ENCODE results near the gene CPNE9. TPM values are rescaled to one million over a fixed set of nuclear protein-coding genes. Genes with fewer than 3 reads are reported as not detected.

Gene CPNE9
- total RNA-seq, 6 donors from 2014 or later, result 0.20 to 0.39 (median 0.30) TPM; not detected in 3

DNA sequence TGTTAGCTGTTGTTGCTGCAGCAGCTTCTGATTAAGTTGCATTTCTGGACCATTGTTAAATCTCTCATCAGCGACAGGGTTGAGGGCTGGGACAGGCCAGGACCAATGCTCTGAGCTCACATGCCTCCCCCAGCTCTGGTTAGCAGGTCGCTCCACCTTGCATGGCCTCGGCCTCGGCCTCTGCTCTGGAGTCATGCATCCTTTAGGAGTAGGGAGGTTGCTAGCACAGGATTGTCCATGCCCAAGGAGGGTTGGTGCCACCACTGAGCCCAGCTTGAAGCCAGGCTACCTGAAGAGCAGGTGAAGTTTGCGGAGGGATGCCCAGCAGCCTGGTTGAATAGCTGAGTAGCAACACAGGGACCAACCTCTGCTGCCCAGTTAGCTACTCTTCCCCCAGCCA, 11.2 kb upstream of the CPNE9 start:
- ATAC-seq (ENCODE audit: low FRiP score in 2 of 2) (no peak), DNase-seq (no peak)
- no peak overlapping the region for H3K27ac ChIP-seq
- H3K36me3 ChIP-seq, result peaks cover 37 to 100% (median 97%) of the 10 kb centered on the region in 4 donors
- 98 to 100% methylated on average over 1 to 5 of the region's 5 CpGs for WGBS, 2 donors
- no peaks in the 10 kb centered on the region for H3K4me1 ChIP-seq
- no peak overlapping the region for H3K4me3 ChIP-seq
- TF ChIP-seq, protein P1, sequence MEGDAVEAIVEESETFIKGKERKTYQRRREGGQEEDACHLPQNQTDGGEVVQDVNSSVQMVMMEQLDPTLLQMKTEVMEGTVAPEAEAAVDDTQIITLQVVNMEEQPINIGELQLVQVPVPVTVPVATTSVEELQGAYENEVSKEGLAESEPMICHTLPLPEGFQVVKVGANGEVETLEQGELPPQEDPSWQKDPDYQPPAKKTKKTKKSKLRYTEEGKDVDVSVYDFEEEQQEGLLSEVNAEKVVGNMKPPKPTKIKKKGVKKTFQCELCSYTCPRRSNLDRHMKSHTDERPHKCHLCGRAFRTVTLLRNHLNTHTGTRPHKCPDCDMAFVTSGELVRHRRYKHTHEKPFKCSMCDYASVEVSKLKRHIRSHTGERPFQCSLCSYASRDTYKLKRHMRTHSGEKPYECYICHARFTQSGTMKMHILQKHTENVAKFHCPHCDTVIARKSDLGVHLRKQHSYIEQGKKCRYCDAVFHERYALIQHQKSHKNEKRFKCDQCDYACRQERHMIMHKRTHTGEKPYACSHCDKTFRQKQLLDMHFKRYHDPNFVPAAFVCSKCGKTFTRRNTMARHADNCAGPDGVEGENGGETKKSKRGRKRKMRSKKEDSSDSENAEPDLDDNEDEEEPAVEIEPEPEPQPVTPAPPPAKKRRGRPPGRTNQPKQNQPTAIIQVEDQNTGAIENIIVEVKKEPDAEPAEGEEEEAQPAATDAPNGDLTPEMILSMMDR (IDR thresholded peaks at IDR 0.05), result no peak
- TF ChIP-seq POLR2AphosphoS5 (IDR thresholded peaks at IDR 0.05) (no peak), EP300 (IDR thresholded peaks at IDR 0.05) (no peak), POLR2A (IDR thresholded peaks at IDR 0.05) (no peak)
- no peaks in the 10 kb centered on the region for H3K9me3 ChIP-seq
- H3K27me3 ChIP-seq, result no peaks in the 10 kb centered on the region

DNA sequence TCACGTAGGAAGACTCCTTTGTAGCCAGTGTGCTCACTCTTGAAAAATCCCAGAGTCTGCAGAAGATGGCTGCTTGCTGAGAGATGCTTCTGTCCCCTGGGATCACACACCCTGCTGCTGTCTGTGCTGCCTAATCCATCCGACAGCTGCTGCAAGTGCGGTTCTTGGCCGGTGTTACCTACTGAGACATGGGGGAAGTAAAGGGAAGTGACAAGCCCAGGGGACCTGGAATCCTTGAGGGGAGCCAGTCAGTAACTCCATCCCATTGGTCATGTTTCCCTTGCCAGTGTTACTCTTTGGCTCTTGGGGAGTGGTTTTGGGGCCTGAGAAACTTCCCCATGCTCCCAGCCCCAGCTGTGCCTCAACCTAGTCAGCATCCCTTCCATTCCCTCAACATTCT, 8.3 kb upstream of the CPNE9 start:
- 87 to 94% methylated on average over 4 of the region's 4 CpGs for WGBS, 2 donors
- TF ChIP-seq, protein P1 (IDR thresholded peaks at IDR 0.05), result no peak
- TF ChIP-seq POLR2A (IDR thresholded peaks at IDR 0.05) (no peak), POLR2AphosphoS5 (IDR thresholded peaks at IDR 0.05) (no peak), EP300 (IDR thresholded peaks at IDR 0.05) (no peak)
- H3K9me3 ChIP-seq, result no peaks in the 10 kb centered on the region
- H3K4me1 ChIP-seq, result no peaks in the 10 kb centered on the region
- no peak for ATAC-seq (ENCODE audit: low FRiP score in 2 of 2)
- H3K36me3 ChIP-seq, result peaks cover 15 to 100% (median 88%) of the 10 kb centered on the region in 4 donors
- H3K27ac ChIP-seq, result no peak overlapping the region
- no peak overlapping the region for H3K4me3 ChIP-seq
- no peak for DNase-seq
- no peaks in the 10 kb centered on the region for H3K27me3 ChIP-seq

GRCh38 chr3:9695746-9696145, 7.9 kb upstream of the CPNE9 start:
- no peaks in the 10 kb centered on the region for H3K4me1 ChIP-seq

GRCh38 chr3:9696480-9697220, 7.0 kb upstream of the CPNE9 start:
- peaks cover 12 to 100% (median 82%) of the 10 kb centered on the region in 4 donors for H3K36me3 ChIP-seq

More at GRCh38 chr3:9695746-9696145, 7.9 kb upstream of the CPNE9 start:
- Histone ChIP-seq H3K27ac (no peak overlapping the region), H3K36me3 (peaks cover 15 to 100% (median 85%) of the 10 kb centered on the region in 4 donors), H3K4me3 (no peak overlapping the region), H3K9me3 (no peaks in the 10 kb centered on the region), H3K27me3 (no peaks in the 10 kb centered on the region)
- TF ChIP-seq EP300 (IDR thresholded peaks at IDR 0.05) (no peak), POLR2A (IDR thresholded peaks at IDR 0.05) (no peak), POLR2AphosphoS5 (IDR thresholded peaks at IDR 0.05) (no peak)
- TF ChIP-seq, protein P1 (IDR thresholded peaks at IDR 0.05), result no peak
- 96 to 98% methylated on average over 7 of the region's 7 CpGs for WGBS, 2 donors
- DNase-seq (no peak), ATAC-seq (ENCODE audit: low FRiP score in 2 of 2) (no peak)

More at GRCh38 chr3:9696480-9697220, 7.0 kb upstream of the CPNE9 start:
- H3K27ac ChIP-seq, result no peak overlapping the region
- no peak for ATAC-seq (ENCODE audit: low FRiP score in 2 of 2)
- no peaks in the 10 kb centered on the region for H3K27me3 ChIP-seq
- H3K4me3 ChIP-seq, result no peak overlapping the region
- no peaks in the 10 kb centered on the region for H3K4me1 ChIP-seq
- no peaks in the 10 kb centered on the region for H3K9me3 ChIP-seq
- 70 to 77% methylated on average over 4 to 5 of the region's 5 CpGs for WGBS, 2 donors
- no peak for DNase-seq
- no peak for TF ChIP-seq POLR2AphosphoS5 (IDR thresholded peaks at IDR 0.05)
- TF ChIP-seq EP300 (IDR thresholded peaks at IDR 0.05), result no peak
- TF ChIP-seq POLR2A (IDR thresholded peaks at IDR 0.05), result no peak
- TF ChIP-seq, protein P1 (IDR thresholded peaks at IDR 0.05), result no peak
